ENCODE results near the gene PRR22.
"Not testable (repeated sequence)": the region's sequence is repeated elsewhere in the genome, so short reads cannot be mapped to it uniquely, and the experiment has no call there.

DNA sequence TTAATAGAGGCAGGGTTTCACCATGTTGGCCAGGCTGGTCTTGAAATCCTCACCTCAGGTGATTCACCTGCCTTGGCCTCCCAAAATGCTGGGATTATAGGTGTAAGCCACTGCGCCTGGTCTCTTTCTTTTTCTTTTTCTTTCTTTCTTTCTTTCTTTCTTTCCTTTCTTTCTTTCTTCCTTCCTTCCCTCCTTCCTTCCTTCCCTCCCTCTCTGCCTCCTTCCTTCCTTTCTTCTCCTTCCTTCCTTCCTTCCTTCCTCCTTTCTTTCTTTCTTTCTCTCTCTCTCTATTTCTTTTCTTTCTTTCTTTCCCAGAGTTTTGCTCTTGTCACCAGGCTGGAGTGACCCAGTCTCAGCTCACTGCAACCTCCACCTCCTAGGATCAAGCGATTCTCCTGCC, 51.4 kb downstream of the PRR22 start:
- not testable (repeated sequence) for TF ChIP-seq EZH2 (IDR thresholded peaks at IDR 0.05); POLR2AphosphoS5 (IDR thresholded peaks at IDR 0.05; ENCODE audit: borderline replicate concordance, low read depth, low read length)

All from SK-N-MC (cell line).